OCI-LY7 (cell line): ENCODE data around the gene CDCA8. TPM values are rescaled to one million over a fixed set of nuclear protein-coding genes. Genes with fewer than 3 reads are reported as not detected.

Experiments
- BruUV-seq: library from RNA; stranded (reverse); fragments of 400-500 nt; replicated peaks from 2 replicates; lab custom pipeline; 2021; lab: Mats Ljungman, UMichigan
- CTCF ChIA-PET: fragments of 300-600 bp; sonication (Branson Sonifier 250); formaldehyde crosslinking; loops from one replicate; lab custom pipeline; 2022; ENCODE audit warnings: antibody characterized with exemption; ENCODE audit not compliant: unreplicated experiment; lab: Charles Lee
- POLR2A ChIA-PET: fragments of 300-600 bp; sonication (Branson Sonifier 250); formaldehyde crosslinking; loops from one replicate; lab custom pipeline; 2022; ENCODE audit warnings: antibody characterized with exemption; lab: Charles Lee
- DNase-seq: peaks from one replicate; pipeline ENCODE4 v3.0.0-alpha.2; 2015; ENCODE audit warnings: low spot score
- H2AFZ ChIP-seq: fragments of 200-600 bp; sonication (generic), shearing (Covaris generic); 2 replicates; pipeline ENCODE4 v1.6.1; 2014; ENCODE audit warnings: mild to moderate bottlenecking, antibody characterized with exemption, low read length, moderate library complexity
- H3K27ac ChIP-seq: fragments of 200-600 bp; sonication (generic); 2 replicates; pipeline ENCODE4 v1.5.1; 2014; ENCODE audit warnings: mixed run types, low read depth, mild to moderate bottlenecking, moderate library complexity, low read length, inconsistent platforms; ENCODE audit not compliant: poor library complexity, severe bottlenecking
- H3K36me3 ChIP-seq: fragments of 200-600 bp; sonication (generic); 2 replicates; pipeline ENCODE4 v1.6.1; 2014; ENCODE audit warnings: mild to moderate bottlenecking, antibody characterized with exemption, low read length, moderate library complexity, mixed read lengths; ENCODE audit not compliant: insufficient read depth
- H3K4me1 ChIP-seq: fragments of 200-600 bp; sonication (generic); 2 replicates; pipeline ENCODE4 v1.5.1; 2014; ENCODE audit warnings: mild to moderate bottlenecking, low read length; ENCODE audit not compliant: insufficient read depth, poor library complexity, severe bottlenecking
- H3K4me2 ChIP-seq: fragments of 200-600 bp; sonication (generic); 2 replicates; pipeline ENCODE4 v1.6.1; 2014; ENCODE audit warnings: mild to moderate bottlenecking, low read length
- H3K4me3 ChIP-seq: fragments of 200-600 bp; sonication (generic); 2 replicates; pipeline ENCODE4 v1.5.1; 2014; ENCODE audit warnings: mild to moderate bottlenecking, low read depth, low read length; ENCODE audit not compliant: poor library complexity, severe bottlenecking
- H3K79me2 ChIP-seq: fragments of 200-600 bp; sonication (generic); 2 replicates; pipeline ENCODE4 v1.6.1; 2016; ENCODE audit warnings: low read depth, mild to moderate bottlenecking, low read length, moderate library complexity, mixed read lengths; ENCODE audit not compliant: insufficient read depth
- H3K9me2 ChIP-seq: fragments of 200-600 bp; sonication (generic); 2 replicates; pipeline ENCODE4 v1.6.1; 2016; ENCODE audit warnings: mild to moderate bottlenecking, low read length, mixed read lengths; ENCODE audit not compliant: insufficient read depth
- H3K9me3 ChIP-seq: fragments of 200-600 bp; sonication (generic); 2 replicates; pipeline ENCODE4 v1.6.1; 2014; ENCODE audit warnings: mild to moderate bottlenecking, mixed run types, low read length, mixed read lengths
- H4K20me1 ChIP-seq: fragments of 200-600 bp; sonication (generic); 2 replicates; pipeline ENCODE4 v1.6.1; 2014; ENCODE audit warnings: mild to moderate bottlenecking, antibody characterized with exemption, low read length, moderate library complexity, mixed read lengths; ENCODE audit not compliant: insufficient read depth
- CTCF ChIP-seq: fragments of 200-600 bp; sonication (generic); conservative IDR thresholded peaks from 2 replicates; pipeline ENCODE4 v1.5.1; 2014; ENCODE audit warnings: mild to moderate bottlenecking, antibody characterized with exemption, low read length, moderate library complexity, mixed read lengths
- EZH2phosphoT487 ChIP-seq: fragments of 200-600 bp; sonication (generic); IDR thresholded peaks from 2 replicates; pipeline ENCODE4 v1.6.1; 2018; ENCODE audit warnings: low read depth, borderline replicate concordance, mild to moderate bottlenecking, mixed run types, antibody characterized with exemption, low read length, moderate library complexity, mixed read lengths
- intact Hi-C: fragments of 100-400 bp; cut with micrococcal nuclease; formaldehyde crosslinking; loops from one replicate; pipeline ENCODE4 v1.10.0; 2022; ENCODE audit not compliant: unreplicated experiment
- total RNA-seq, 2 experiments: library from RNA; depleted of rRNA in 1 of 2; stranded (reverse); fragments of >200 nt in 1 of 2; shearing (Covaris generic) in 1 of 2; gene quantifications; 2 replicates each; pipeline ENCODE4 v1.2.3, GENCODE V29; 2014 to 2022

The CDCA8 gene
- total RNA-seq, 2 experiments from 2014 or later = 60.0 to 111 TPM

- Histone ChIP-seq H3K9me2 (no peaks in the 10 kb centered on the region), H3K4me2 (peak overlapping the region; percentile 76; the same call in 1 of the 2 replicates), H3K4me3 (no peak overlapping the region), H3K36me3 (peaks cover 26% of the 10 kb centered on the region; the same call in 1 of the 2 replicates), H3K27ac (peak overlapping the region; percentile 8), H3K9me3 (no peaks in the 10 kb centered on the region), H3K4me1 (peaks cover 58% of the 10 kb centered on the region), H2AFZ (peak overlapping the region; percentile 96; the same call in 1 of the 2 replicates), H4K20me1 (no peaks in the 10 kb centered on the region), H3K79me2 (no peaks in the 10 kb centered on the region)
- intact Hi-C loops = no loop called here
- POLR2A ChIA-PET = interaction anchor here (0.6 to 1.7 kb wide), 5 partner anchors 11 to 204 kb away, joined by 3 to 10 read pairs (median 4); partner anchors contain the start of gene GNL2
- BruUV-seq = no TSS peak
- peak; percentile 13 for DNase-seq
- CTCF ChIA-PET = interaction anchor here (1.9 kb wide), 1 partner anchor 12 kb away, joined by 6 read pairs; no protein-coding TSS in a partner anchor
- TF ChIP-seq EZH2phosphoT487 (no peak), CTCF (no peak)
Measured at GRCh38 chr1:37677808-37678207, 14.5 kb upstream of the CDCA8 start.

- Histone ChIP-seq H3K4me1 (peaks cover 41% of the 10 kb centered on the region), H3K9me3 (no peaks in the 10 kb centered on the region), H3K27ac (no peak overlapping the region), H3K4me3 (no peak overlapping the region), H2AFZ (no peak overlapping the region), H3K36me3 (peaks cover 54% of the 10 kb centered on the region), H3K79me2 (no peaks in the 10 kb centered on the region), H4K20me1 (no peaks in the 10 kb centered on the region), H3K4me2 (no peak overlapping the region), H3K9me2 (no peaks in the 10 kb centered on the region)
- TF ChIP-seq EZH2phosphoT487 = no peak
- no peak for TF ChIP-seq CTCF
- POLR2A ChIA-PET = interaction anchor here (1.0 kb wide), 1 partner anchor 19 kb away, joined by 3 read pairs; no protein-coding TSS in a partner anchor
- no TSS peak for BruUV-seq
- intact Hi-C loops = no loop called here
- CTCF ChIA-PET = interaction anchor here (1.6 kb wide), 1 partner anchor 80 kb away, joined by 4 read pairs; no protein-coding TSS in a partner anchor
- no peak for DNase-seq
Measured at GRCh38 chr1:37680933-37681332, 11.4 kb upstream of the CDCA8 start.
